ENCODE data around the gene PRKCA. TPM values are rescaled to one million over a fixed set of nuclear protein-coding genes. Genes with fewer than 3 reads are reported as not detected.
A peak's percentile ranks its signal among the peaks of the same experiment; 100 is the strongest.

Gene PRKCA
- total RNA-seq, 3 donors from 2014 or later (not counting 1 experiment from before 2014, with no cell fraction given) = 19.6 to 29.0 (median 20.4) TPM

DNA sequence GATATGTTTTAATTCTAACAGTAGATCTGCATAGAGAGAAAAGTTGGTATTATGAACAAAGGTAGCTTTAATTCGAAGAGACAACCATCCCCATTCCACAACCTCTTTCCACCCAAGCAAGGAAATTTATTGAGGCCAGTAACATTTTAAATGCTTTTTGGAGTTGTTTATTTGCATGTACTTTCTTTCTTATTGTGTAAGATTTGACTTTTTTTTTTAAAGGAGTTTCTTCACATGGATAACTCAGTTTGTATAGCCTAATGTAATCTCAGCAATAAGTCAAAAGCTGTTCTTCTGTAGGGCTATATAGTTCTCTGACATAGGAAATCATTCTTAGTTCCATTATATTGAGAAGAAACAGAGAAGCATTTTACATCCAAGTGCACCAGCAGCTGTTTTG is 163.3 kb downstream of the PRKCA start:
- H3K36me3 ChIP-seq (ENCODE audit: control insufficient read depth, insufficient read depth, low read length) = no peaks in the 10 kb centered on the region
- H3K4me3 Mint-ChIP-seq = no peak overlapping the region
- peaks cover 22 to 32% of the 10 kb centered on the region in 2 donors for H3K4me1 Mint-ChIP-seq
- H3K9me3 ChIP-seq (ENCODE audit: control insufficient read depth, insufficient read depth, low read length) = no peaks in the 10 kb centered on the region
- WGBS (ENCODE audit: insufficient coverage) = no CpG with 5 or more reads among the region's 1 CpG
- H3K27ac Mint-ChIP-seq = no peak overlapping the region
- H3K9me3 Mint-ChIP-seq = no peaks in the 10 kb centered on the region
- no peak overlapping the region for H3K27ac ChIP-seq (ENCODE audit: low read length)
- TF ChIP-seq, protein P1, sequence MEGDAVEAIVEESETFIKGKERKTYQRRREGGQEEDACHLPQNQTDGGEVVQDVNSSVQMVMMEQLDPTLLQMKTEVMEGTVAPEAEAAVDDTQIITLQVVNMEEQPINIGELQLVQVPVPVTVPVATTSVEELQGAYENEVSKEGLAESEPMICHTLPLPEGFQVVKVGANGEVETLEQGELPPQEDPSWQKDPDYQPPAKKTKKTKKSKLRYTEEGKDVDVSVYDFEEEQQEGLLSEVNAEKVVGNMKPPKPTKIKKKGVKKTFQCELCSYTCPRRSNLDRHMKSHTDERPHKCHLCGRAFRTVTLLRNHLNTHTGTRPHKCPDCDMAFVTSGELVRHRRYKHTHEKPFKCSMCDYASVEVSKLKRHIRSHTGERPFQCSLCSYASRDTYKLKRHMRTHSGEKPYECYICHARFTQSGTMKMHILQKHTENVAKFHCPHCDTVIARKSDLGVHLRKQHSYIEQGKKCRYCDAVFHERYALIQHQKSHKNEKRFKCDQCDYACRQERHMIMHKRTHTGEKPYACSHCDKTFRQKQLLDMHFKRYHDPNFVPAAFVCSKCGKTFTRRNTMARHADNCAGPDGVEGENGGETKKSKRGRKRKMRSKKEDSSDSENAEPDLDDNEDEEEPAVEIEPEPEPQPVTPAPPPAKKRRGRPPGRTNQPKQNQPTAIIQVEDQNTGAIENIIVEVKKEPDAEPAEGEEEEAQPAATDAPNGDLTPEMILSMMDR (IDR thresholded peaks at IDR 0.05) = no peak
- no peak overlapping the region for H3K4me3 ChIP-seq (ENCODE audit: low read length)
- intact Hi-C loops (cut with micrococcal nuclease) = no loop called here
- no peak for DNase-seq
- no peaks in the 10 kb centered on the region for H3K27me3 Mint-ChIP-seq (ENCODE audit: low read depth in 2 of 2)
- ATAC-seq = no peak
- no peaks in the 10 kb centered on the region for H3K27me3 ChIP-seq (ENCODE audit: control insufficient read depth, insufficient read depth, low read length)
- H3K4me1 ChIP-seq (ENCODE audit: control insufficient read depth, insufficient read depth, low read length) = peaks cover 16% of the 10 kb centered on the region
- H3K36me3 Mint-ChIP-seq = no peaks in the 10 kb centered on the region

DNA sequence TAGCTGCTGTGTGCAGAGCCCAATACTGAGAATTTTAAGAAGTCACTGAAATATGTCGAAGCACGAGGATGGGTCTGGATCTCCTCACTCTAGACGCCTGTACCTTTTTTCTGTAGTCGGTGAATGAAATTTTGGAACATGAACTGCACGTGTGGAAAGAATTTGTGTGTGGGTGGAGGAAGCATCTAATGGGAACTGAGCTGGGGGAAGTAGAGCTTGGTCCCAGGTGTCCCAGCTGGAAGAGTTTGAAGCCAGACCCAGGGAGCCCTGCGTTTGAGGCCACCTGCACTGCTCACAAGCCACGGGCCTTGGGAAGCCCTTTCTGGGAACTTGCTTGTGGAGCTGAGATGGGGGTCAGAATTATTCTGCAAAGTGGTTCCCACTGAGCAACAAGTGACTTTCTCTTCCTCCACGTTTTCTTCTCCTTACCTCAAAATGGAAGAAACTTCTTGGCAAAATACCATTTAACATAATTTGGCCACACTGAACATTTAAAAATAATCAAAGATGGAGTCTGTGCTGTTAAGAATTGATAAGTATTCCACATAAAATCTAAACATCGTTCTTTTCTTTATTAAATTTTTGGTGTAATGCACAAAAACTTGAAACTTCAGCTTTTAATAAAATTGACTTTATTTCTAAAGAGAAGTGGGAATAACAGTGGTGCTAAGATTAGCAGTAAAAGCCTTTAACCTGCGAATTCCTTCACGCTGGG is 163.8 kb downstream of the PRKCA start:
- ATAC-seq (no peak), DNase-seq (no peak)
- no peaks in the 10 kb centered on the region for H3K9me3 ChIP-seq (ENCODE audit: control insufficient read depth, insufficient read depth, low read length)
- peaks cover 22 to 32% of the 10 kb centered on the region in 2 donors for H3K4me1 Mint-ChIP-seq
- no peak overlapping the region for H3K27ac ChIP-seq (ENCODE audit: low read length)
- peaks cover 16% of the 10 kb centered on the region for H3K4me1 ChIP-seq (ENCODE audit: control insufficient read depth, insufficient read depth, low read length)
- no peaks in the 10 kb centered on the region for H3K36me3 Mint-ChIP-seq
- no peaks in the 10 kb centered on the region for H3K27me3 Mint-ChIP-seq (ENCODE audit: low read depth in 2 of 2)
- no peaks in the 10 kb centered on the region for H3K36me3 ChIP-seq (ENCODE audit: control insufficient read depth, insufficient read depth, low read length)
- TF ChIP-seq, protein P1 (IDR thresholded peaks at IDR 0.05) = no peak
- H3K27ac Mint-ChIP-seq = no peak overlapping the region
- H3K27me3 ChIP-seq (ENCODE audit: control insufficient read depth, insufficient read depth, low read length) = no peaks in the 10 kb centered on the region
- no peak overlapping the region for H3K4me3 Mint-ChIP-seq
- no peaks in the 10 kb centered on the region for H3K9me3 Mint-ChIP-seq
- intact Hi-C loops (cut with micrococcal nuclease) = no loop called here
- H3K4me3 ChIP-seq (ENCODE audit: low read length) = no peak overlapping the region
- 87% methylated on average over 8 of the region's 11 CpGs for WGBS (ENCODE audit: insufficient coverage)

DNA sequence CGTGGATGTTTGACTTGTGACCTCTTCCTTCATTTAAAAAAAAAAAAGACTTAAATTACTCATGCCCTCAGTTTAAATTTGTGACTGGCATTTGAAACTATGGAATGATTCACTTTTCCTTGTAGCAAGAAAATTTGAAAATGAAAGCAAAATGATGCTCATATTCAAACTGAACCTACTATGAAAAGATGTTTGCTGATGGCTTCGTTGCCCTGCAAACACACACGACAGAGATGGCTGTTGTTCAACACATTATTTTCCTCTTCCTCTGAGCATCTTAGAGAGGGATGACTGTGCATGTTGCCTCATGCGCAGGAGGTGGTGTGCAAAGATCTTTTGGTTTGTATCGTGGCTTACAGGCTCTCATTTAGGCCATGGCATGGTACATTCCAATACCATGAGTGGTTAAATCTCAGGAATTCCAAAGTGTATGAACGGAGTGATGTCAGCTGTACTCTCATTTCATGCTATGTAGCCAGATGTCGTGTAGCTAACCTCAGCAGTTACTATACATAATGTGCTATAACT is 164.5 kb downstream of the PRKCA start:
- no peaks in the 10 kb centered on the region for H3K27me3 ChIP-seq (ENCODE audit: control insufficient read depth, insufficient read depth, low read length)
- Mint-ChIP-seq H3K4me1 (peaks cover 22 to 32% of the 10 kb centered on the region in 2 donors), H3K9me3 (no peaks in the 10 kb centered on the region), H3K27me3 (ENCODE audit: low read depth in 2 of 2) (no peaks in the 10 kb centered on the region), H3K27ac (no peak overlapping the region), H3K36me3 (no peaks in the 10 kb centered on the region), H3K4me3 (no peak overlapping the region)
- peaks cover 16% of the 10 kb centered on the region for H3K4me1 ChIP-seq (ENCODE audit: control insufficient read depth, insufficient read depth, low read length)
- DNase-seq (peak in 1 of 2 donors; percentile 10), ATAC-seq (no peak)
- no peaks in the 10 kb centered on the region for H3K9me3 ChIP-seq (ENCODE audit: control insufficient read depth, insufficient read depth, low read length)
- TF ChIP-seq, protein P1 (IDR thresholded peaks at IDR 0.05) = no peak
- intact Hi-C loops (cut with micrococcal nuclease) = no loop called here
- no peak overlapping the region for H3K4me3 ChIP-seq (ENCODE audit: low read length)
- WGBS (ENCODE audit: insufficient coverage) = 14% methylated on average over 4 of the region's 7 CpGs
- no peak overlapping the region for H3K27ac ChIP-seq (ENCODE audit: low read length)
- H3K36me3 ChIP-seq (ENCODE audit: control insufficient read depth, insufficient read depth, low read length) = no peaks in the 10 kb centered on the region
